Activated CD8-positive, alpha-beta memory T cell treated with anti-CD3 and anti-CD28 coated beads, Interleukin-2, amount 50 U/mL, for 4 hours (primary cell): ENCODE data around the gene ANO10.

ENCODE experiments used
- DNase-seq: peaks from one replicate; pipeline ENCODE4 v3.0.0-alpha.2; 2020

ANO10 gene

GRCh38 chr3:43409506-43409905 lies 212.3 kb downstream of the ANO10 start:
- DNase-seq = no peak

- DNase-seq = no peak
These were observed 215.2 kb downstream of the ANO10 start for GRCh38 chr3:43406643-43407023.

GRCh38 chr3:43405888-43406642 lies 215.7 kb downstream of the ANO10 start:
- DNase-seq = no peak

GRCh38 chr3:43400781-43401730 lies 220.8 kb downstream of the ANO10 start:
- no peak for DNase-seq

GRCh38 chr3:43400167-43400566 lies 221.6 kb downstream of the ANO10 start:
- no peak for DNase-seq

- DNase-seq = no peak
These were observed 222.8 kb downstream of the ANO10 start for GRCh38 chr3:43399034-43399433.

GRCh38 chr3:43394041-43394554 lies 227.7 kb downstream of the ANO10 start:
- DNase-seq = no peak

- no peak for DNase-seq
These were observed 230.2 kb downstream of the ANO10 start for GRCh38 chr3:43391621-43392020.

- DNase-seq = no peak
These were observed 231.6 kb downstream of the ANO10 start for GRCh38 chr3:43390255-43390588.

GRCh38 chr3:43389388-43390254 lies 232.2 kb downstream of the ANO10 start:
- DNase-seq = peak; percentile 67

GRCh38 chr3:43388915-43389314 lies 232.9 kb downstream of the ANO10 start:
- DNase-seq = no peak

- DNase-seq = no peak
These were observed 233.6 kb downstream of the ANO10 start for GRCh38 chr3:43388175-43388574.

GRCh38 chr3:43379343-43379742 lies 242.5 kb downstream of the ANO10 start:
- no peak for DNase-seq

- peak; percentile 73 for DNase-seq
These were observed 243.5 kb downstream of the ANO10 start for GRCh38 chr3:43378066-43378935.

- no peak for DNase-seq
These were observed 248.3 kb downstream of the ANO10 start for GRCh38 chr3:43373560-43373928.

GRCh38 chr3:43372809-43373559 lies 248.8 kb downstream of the ANO10 start:
- DNase-seq = no peak

GRCh38 chr3:43372007-43372740 lies 249.6 kb downstream of the ANO10 start:
- DNase-seq = no peak

- no peak for DNase-seq
These were observed 250.3 kb downstream of the ANO10 start for GRCh38 chr3:43371494-43371893.

GRCh38 chr3:43370293-43370980 lies 251.4 kb downstream of the ANO10 start:
- no peak for DNase-seq
